Mesenchymal stem cell (in vitro differentiated cells and primary cell): ENCODE data around the gene MYO19.

Experiments used
- DNase-seq: peaks from one replicate; pipeline ENCODE4 v3.0.0-alpha.2; 2013
- H2AFZ ChIP-seq: one replicate; pipeline ENCODE4 v1.6.1; 2013; ENCODE audit warnings: low read depth, mild to moderate bottlenecking, control low read depth, inconsistent platforms, low read length, moderate library complexity
- H2AK5ac ChIP-seq: 2 replicates; pipeline ENCODE4 v1.6.1; 2013; ENCODE audit warnings: low read length, moderate library complexity, mild to moderate bottlenecking, inconsistent platforms; ENCODE audit not compliant: severe bottlenecking
- H2BK120ac ChIP-seq: one replicate; pipeline ENCODE4 v1.6.1; 2013; ENCODE audit warnings: low read depth, mild to moderate bottlenecking, inconsistent platforms, low read length, moderate library complexity
- H2BK12ac ChIP-seq, 2 experiments: one replicate each; pipeline ENCODE4 v1.6.1; 2013; ENCODE audit warnings: inconsistent platforms in 2 of 2, low read length in 2 of 2, mild to moderate bottlenecking in 2 of 2, moderate library complexity in 2 of 2, control low read depth in 1 of 2
- H2BK15ac ChIP-seq: one replicate; pipeline ENCODE4 v1.6.1; 2013; ENCODE audit warnings: mild to moderate bottlenecking, low read depth, inconsistent platforms; ENCODE audit not compliant: poor library complexity, severe bottlenecking
- H2BK5ac ChIP-seq: 2 replicates; pipeline ENCODE4 v1.6.1; 2013; ENCODE audit warnings: low read depth, mild to moderate bottlenecking, low read length, control low read depth, inconsistent platforms; ENCODE audit not compliant: poor library complexity, severe bottlenecking
- H3K14ac ChIP-seq, 2 experiments: one replicate each; pipeline ENCODE4 v1.6.1; 2013; ENCODE audit warnings: inconsistent platforms in 2 of 2, low read length in 2 of 2, control low read depth in 1 of 2, mild to moderate bottlenecking in 1 of 2, moderate library complexity in 1 of 2
- H3K18ac ChIP-seq, 2 experiments: one replicate each; pipeline ENCODE4 v1.6.1; 2013; ENCODE audit warnings: inconsistent platforms in 2 of 2, low read length in 2 of 2, control low read depth in 1 of 2, low read depth in 1 of 2, mild to moderate bottlenecking in 1 of 2
- H3K23ac ChIP-seq, 2 experiments: one replicate each; pipeline ENCODE4 v1.6.1; 2013; ENCODE audit warnings: inconsistent platforms in 2 of 2, low read length in 2 of 2, mild to moderate bottlenecking in 2 of 2, moderate library complexity in 2 of 2, control low read depth in 1 of 2
- H3K27ac ChIP-seq: 2 replicates; pipeline ENCODE4 v1.5.1; 2013; ENCODE audit warnings: mild to moderate bottlenecking, moderate library complexity, low read length, control low read depth, inconsistent platforms; ENCODE audit not compliant: poor library complexity, severe bottlenecking
- H3K27me3 ChIP-seq, 2 experiments: 2 replicates each; pipeline versions ENCODE4 v1.6.1 to v1.7.0; 2013; ENCODE audit warnings: low read length in 2 of 2, mild to moderate bottlenecking in 2 of 2, moderate library complexity in 2 of 2, control low read depth in 1 of 2, inconsistent platforms in 1 of 2; ENCODE audit not compliant: control insufficient read depth in 1 of 2, insufficient read depth in 1 of 2
- H3K36me3 ChIP-seq, 2 experiments: 2 replicates each; pipeline versions ENCODE4 v1.6.1 to v1.7.0; 2013; ENCODE audit warnings: low read length in 2 of 2, control low read depth in 1 of 2, inconsistent platforms in 1 of 2, low read depth in 1 of 2, mild to moderate bottlenecking in 1 of 2; ENCODE audit not compliant: insufficient read depth in 2 of 2, control insufficient read depth in 1 of 2
- H3K4ac ChIP-seq, 2 experiments: one replicate each; pipeline ENCODE4 v1.6.1; 2013; ENCODE audit warnings: inconsistent platforms in 2 of 2, low read length in 2 of 2, mild to moderate bottlenecking in 2 of 2, moderate library complexity in 2 of 2, control low read depth in 1 of 2, low read depth in 1 of 2
- H3K4me1 ChIP-seq: 2 replicates; pipeline ENCODE4 v1.6.1; 2013; ENCODE audit warnings: low read depth, low read length, control low read depth; ENCODE audit not compliant: control insufficient read depth, insufficient read depth
- H3K4me2 ChIP-seq: 2 replicates; pipeline ENCODE4 v1.6.1; 2013; ENCODE audit warnings: low read length, mild to moderate bottlenecking, inconsistent platforms; ENCODE audit not compliant: poor library complexity, severe bottlenecking
- H3K4me3 ChIP-seq, 2 experiments: 2 replicates each; pipeline versions ENCODE4 v1.5.1 to v1.7.0; 2013; ENCODE audit warnings: low read length in 2 of 2, mild to moderate bottlenecking in 2 of 2, control low read depth in 1 of 2, low read depth in 1 of 2; ENCODE audit not compliant: insufficient read depth in 1 of 2
- H3K79me1 ChIP-seq: replicated peaks from 2 replicates; pipeline ENCODE4 v1.6.1; 2013; ENCODE audit warnings: mild to moderate bottlenecking, control low read depth, low read length, inconsistent platforms; ENCODE audit not compliant: poor library complexity, severe bottlenecking
- H3K9ac ChIP-seq: 2 replicates; pipeline ENCODE4 v1.7.0; 2013; ENCODE audit warnings: mild to moderate bottlenecking, low read length, moderate library complexity
- H3K9me3 ChIP-seq: 2 replicates; pipeline ENCODE4 v1.7.0; 2013; ENCODE audit warnings: mild to moderate bottlenecking, low read length; ENCODE audit not compliant: control insufficient read depth
- H4K8ac ChIP-seq: one replicate; pipeline ENCODE4 v1.6.1; 2013; ENCODE audit warnings: inconsistent platforms, mild to moderate bottlenecking, low read length, moderate library complexity
- H4K91ac ChIP-seq: one replicate; pipeline ENCODE4 v1.6.1; 2013; ENCODE audit warnings: mild to moderate bottlenecking, low read length, inconsistent platforms
- WGBS: methylation state at CpG from one replicate; pipeline ENCODE4 v1.1.7; 2013; ENCODE audit warnings: mixed read lengths; 5-methylcytosine and 5-hydroxymethylcytosine counted together

The MYO19 gene

DNA sequence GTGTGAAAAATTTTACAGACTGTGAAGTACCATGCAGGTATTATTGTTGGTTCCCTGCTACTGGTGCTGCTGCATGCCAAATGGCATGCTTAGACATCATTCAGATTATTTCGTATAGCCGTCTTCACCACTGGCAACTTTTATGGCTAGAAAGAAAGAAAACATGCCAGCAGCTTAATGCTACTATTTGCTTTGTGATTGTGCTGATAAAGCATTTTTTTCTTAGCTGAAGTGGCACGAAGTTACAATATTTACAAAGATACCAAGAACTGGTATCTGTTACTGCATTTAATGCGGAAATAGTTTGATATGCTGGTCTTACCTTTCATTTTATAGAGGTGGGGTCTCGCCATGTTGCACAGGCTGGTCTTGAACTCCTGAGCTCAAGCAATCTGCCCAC, 40.0 kb downstream of the MYO19 start:
- Histone ChIP-seq H3K4me1 (peaks cover 6% of the 10 kb centered on the region), H3K4me2 (no peak overlapping the region), H3K14ac (no peak overlapping the region), H3K18ac (no peak overlapping the region), H2BK5ac (no peak overlapping the region), H2AK5ac (no peak overlapping the region), H4K8ac (no peak overlapping the region), H4K91ac (no peak overlapping the region), H3K9ac (no peak overlapping the region), H3K4ac (no peak overlapping the region), H3K27ac (no peak overlapping the region), H3K23ac (no peak overlapping the region), H2BK12ac (no peak overlapping the region), H2BK120ac (no peak overlapping the region), H3K79me1 (peaks cover 28% of the 10 kb centered on the region), H3K4me3 (no peak overlapping the region), H3K27me3 (no peaks in the 10 kb centered on the region), H2AFZ (no peak overlapping the region), H2BK15ac (no peak overlapping the region), H3K9me3 (no peaks in the 10 kb centered on the region), H3K36me3 (peaks cover 43 to 77% of the 10 kb centered on the region in 2 experiments)
- no peak for DNase-seq
- 96% methylated on average over 5 of the region's 5 CpGs for WGBS

DNA sequence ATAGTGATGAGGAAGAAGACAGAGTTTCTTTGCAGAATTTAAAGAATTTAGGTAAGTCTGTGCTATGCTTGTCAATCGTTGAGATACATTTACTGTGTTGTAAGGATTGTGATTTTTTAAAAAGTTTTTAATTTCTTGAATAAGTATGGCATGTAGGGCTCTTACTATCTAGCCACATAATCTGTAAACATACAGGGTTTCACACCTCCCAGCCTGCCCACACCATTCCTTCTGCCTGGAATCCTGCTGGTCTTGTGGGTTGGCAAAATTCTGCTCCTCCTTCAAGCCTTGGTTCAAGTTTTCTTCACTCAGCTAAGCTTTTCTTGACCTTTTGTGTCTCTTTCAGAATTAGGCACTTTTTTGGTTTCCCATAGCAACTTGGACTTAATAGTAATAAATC, 40.7 kb downstream of the MYO19 start:
- no peak overlapping the region for H4K91ac ChIP-seq
- peaks cover 39 to 75% of the 10 kb centered on the region in 2 experiments for H3K36me3 ChIP-seq
- no peak overlapping the region for H4K8ac ChIP-seq
- no peak overlapping the region for H2BK5ac ChIP-seq
- no peak overlapping the region for H3K9ac ChIP-seq
- H3K23ac ChIP-seq = no peak overlapping the region
- no peak overlapping the region for H3K27ac ChIP-seq
- H3K14ac ChIP-seq = no peak overlapping the region
- H2AK5ac ChIP-seq = no peak overlapping the region
- H3K4me1 ChIP-seq = peaks cover 6% of the 10 kb centered on the region
- no peak overlapping the region for H3K18ac ChIP-seq
- H2AFZ ChIP-seq = no peak overlapping the region
- H3K9me3 ChIP-seq = no peaks in the 10 kb centered on the region
- no peak overlapping the region for H2BK12ac ChIP-seq
- H2BK15ac ChIP-seq = no peak overlapping the region
- no peak overlapping the region for H3K4me3 ChIP-seq
- H2BK120ac ChIP-seq = no peak overlapping the region
- no peak overlapping the region for H3K4ac ChIP-seq
- no peaks in the 10 kb centered on the region for H3K27me3 ChIP-seq
- peak; percentile 14 for DNase-seq
- H3K4me2 ChIP-seq = no peak overlapping the region
- WGBS = 83% methylated on average over 1 of the region's 1 CpG
- peaks cover 28% of the 10 kb centered on the region for H3K79me1 ChIP-seq

DNA sequence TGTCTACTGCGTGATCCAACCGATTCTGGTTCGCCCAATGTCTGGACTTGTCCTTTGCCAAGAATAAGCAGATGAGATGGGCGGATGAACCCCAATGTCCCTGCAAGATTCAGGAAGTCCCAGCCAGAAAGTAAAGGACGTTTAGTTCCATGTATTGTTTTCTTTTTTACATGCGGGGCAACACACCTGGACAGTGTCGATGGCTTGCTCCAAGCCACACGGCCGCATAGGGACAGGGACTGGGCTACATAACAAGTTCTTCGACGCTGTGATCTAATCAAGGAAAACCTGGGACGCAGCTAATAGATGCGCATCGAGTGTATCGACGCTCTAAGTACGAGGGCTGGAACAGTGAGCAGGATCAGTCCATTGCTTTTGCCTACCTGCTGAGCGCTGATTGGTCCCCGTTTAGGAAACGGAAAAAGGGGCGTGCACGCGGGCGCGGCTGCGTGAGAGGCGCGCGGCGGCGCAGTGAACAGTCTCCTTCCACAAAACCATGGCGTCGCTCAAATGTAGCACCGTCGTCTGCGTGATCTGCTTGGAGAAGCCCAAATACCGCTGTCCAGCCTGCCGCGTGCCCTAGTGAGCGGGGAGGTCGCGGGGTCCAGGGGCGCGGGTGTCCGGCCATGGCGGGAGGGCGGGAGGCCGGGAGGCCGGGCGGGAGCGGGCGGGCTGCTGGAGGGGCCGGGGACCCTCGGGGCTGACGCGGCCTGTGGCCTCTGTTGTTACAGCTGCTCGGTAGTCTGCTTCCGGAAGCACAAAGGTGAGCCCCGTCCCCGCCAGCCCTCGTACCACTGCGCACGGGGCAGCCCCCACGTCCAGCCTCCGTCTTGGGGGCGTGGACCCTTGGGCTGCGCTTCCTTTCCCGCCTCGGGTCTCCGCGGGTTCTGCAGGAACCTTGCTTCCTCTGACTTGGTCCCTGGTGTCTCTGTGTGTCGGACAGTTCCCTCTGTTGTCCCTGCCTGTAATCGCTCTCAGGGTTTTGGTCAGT, 48.2 kb downstream of the MYO19 start, which contains the start of gene ZNHIT3:
ZNHIT3 (plus strand) TSS at position 478 of the 991 bp plus-strand sequence; CDS start at position 497, 19 bp downstream.
- H3K79me1 ChIP-seq = peaks cover 8% of the 10 kb centered on the region
- peak within 1 kb of the TSS in 1 of 2 experiments; percentile 70 for H3K18ac ChIP-seq
- no peak within 1 kb of the TSS for H2BK5ac ChIP-seq
- H3K27ac ChIP-seq = no peak within 1 kb of the TSS
- no peak within 1 kb of the TSS for H4K91ac ChIP-seq
- H3K9ac ChIP-seq = peak within 1 kb of the TSS; percentile 85
- peak within 1 kb of the TSS in 1 of 2 experiments; percentile 85 for H3K23ac ChIP-seq
- peak within 1 kb of the TSS; percentile 30 to 53 for H3K4ac ChIP-seq
- peaks cover 0 to 14% of the 10 kb centered on the region in 2 experiments for H3K36me3 ChIP-seq
- no peaks in the 10 kb centered on the region for H3K9me3 ChIP-seq
- peak; percentile 96 for DNase-seq
- peak within 1 kb of the TSS; percentile 81 to 93 for H3K4me3 ChIP-seq
- H2AFZ ChIP-seq = peak within 1 kb of the TSS; percentile 73
- H2BK120ac ChIP-seq = no peak within 1 kb of the TSS
- under 1% methylated on average over 71 of the region's 73 CpGs for WGBS
- peak within 1 kb of the TSS; percentile 97 for H4K8ac ChIP-seq
- H3K4me2 ChIP-seq = peak within 1 kb of the TSS; percentile 52
- peaks cover 13 to 14% of the 10 kb centered on the region in 2 experiments for H3K27me3 ChIP-seq
- H2BK15ac ChIP-seq = no peak within 1 kb of the TSS
- no peak within 1 kb of the TSS for H3K14ac ChIP-seq
- no peak within 1 kb of the TSS for H2BK12ac ChIP-seq
- H3K4me1 ChIP-seq = peaks cover 22% of the 10 kb centered on the region
- H2AK5ac ChIP-seq = no peak within 1 kb of the TSS

DNA sequence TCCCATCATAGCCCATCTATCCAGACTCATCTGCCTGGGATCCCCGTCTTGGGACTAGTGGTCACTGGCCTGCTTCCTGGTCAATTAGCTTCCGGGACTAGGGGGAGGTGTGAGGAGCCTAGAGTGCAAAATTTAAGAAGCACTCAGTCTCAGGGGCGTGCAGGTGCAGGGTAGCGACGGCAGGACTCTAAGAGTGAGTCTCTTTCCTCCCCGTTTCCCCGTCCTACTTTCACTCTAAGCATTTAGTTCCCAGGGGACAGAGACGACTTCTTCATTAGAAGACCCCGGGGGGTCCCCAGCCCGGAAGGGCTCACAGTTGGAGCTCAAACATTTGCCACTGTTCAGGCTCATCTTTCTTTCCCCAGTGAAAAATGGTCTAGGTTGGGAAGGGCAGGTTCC, 48.9 kb downstream of the MYO19 start:
- peak overlapping the region; percentile 85 for H3K9ac ChIP-seq
- whole genome bisulfite sequencing = 18% methylated on average over 9 of the region's 10 CpGs
- H2AFZ ChIP-seq = peak overlapping the region; percentile 43

More for the DNA sequence above, 48.9 kb downstream of the MYO19 start:
- Histone ChIP-seq H3K4me3 (peak overlapping the region; percentile 81 to 93), H3K27me3 (peaks cover 14% of the 10 kb centered on the region in 2 experiments), H3K27ac (no peak overlapping the region), H3K14ac (no peak overlapping the region), H3K18ac (peak overlapping the region in 1 of 2 experiments; percentile 69), H3K36me3 (peaks cover 0 to 7% of the 10 kb centered on the region in 2 experiments), H4K8ac (peak overlapping the region; percentile 97), H2BK12ac (no peak overlapping the region), H3K9me3 (no peaks in the 10 kb centered on the region), H3K4ac (peak overlapping the region; percentile 30 to 53), H4K91ac (no peak overlapping the region), H3K4me2 (peak overlapping the region; percentile 52), H2BK120ac (no peak overlapping the region), H2BK15ac (no peak overlapping the region), H3K79me1 (peaks cover 2% of the 10 kb centered on the region), H2BK5ac (no peak overlapping the region), H3K4me1 (peaks cover 22% of the 10 kb centered on the region), H3K23ac (no peak overlapping the region), H2AK5ac (no peak overlapping the region)
- no peak for DNase-seq
